GM21786 (cell line): Measurements from ENCODE around the gene MTG1.

Source experiments
- ATAC-seq: cut with Tn5 transposase; IDR thresholded peaks from one replicate; pipeline ENCODE4 v1.9.1; 2021; ENCODE audit not compliant: unreplicated experiment

Gene MTG1

GRCh38 chr10:133394064-133394663, at the start of gene MTG1:
TSS of gene MTG1 (plus strand) at chr10:133394157. CDS start at chr10:133394221, 64 bp downstream.
- ATAC-seq: peak; percentile 56

GRCh38 chr10:133344236-133344635, 49.7 kb upstream of the MTG1 start:
- no peak for ATAC-seq

GRCh38 chr10:133346413-133346812, 47.5 kb upstream of the MTG1 start:
- ATAC-seq: no peak

GRCh38 chr10:133347710-133348517, 46.0 kb upstream of the MTG1 start:
- ATAC-seq: no peak

- no peak for ATAC-seq
Observed at GRCh38 chr10:133349160-133349568, 44.8 kb upstream of the MTG1 start.

GRCh38 chr10:133349577-133350011, 44.4 kb upstream of the MTG1 start:
- ATAC-seq: no peak

GRCh38 chr10:133350283-133350949, 43.5 kb upstream of the MTG1 start:
- ATAC-seq: no peak

GRCh38 chr10:133350950-133351329, 43.0 kb upstream of the MTG1 start:
- no peak for ATAC-seq

GRCh38 chr10:133351408-133352318, 42.3 kb upstream of the MTG1 start:
- no peak for ATAC-seq

GRCh38 chr10:133353202-133353959, 40.6 kb upstream of the MTG1 start:
- ATAC-seq: no peak

GRCh38 chr10:133353988-133354605, 39.9 kb upstream of the MTG1 start:
- no peak for ATAC-seq

GRCh38 chr10:133354672-133355240, 39.2 kb upstream of the MTG1 start:
- ATAC-seq: no peak

GRCh38 chr10:133355266-133355665, 38.7 kb upstream of the MTG1 start:
- no peak for ATAC-seq

GRCh38 chr10:133355991-133356390, 38.0 kb upstream of the MTG1 start:
- no peak for ATAC-seq

GRCh38 chr10:133356549-133357284, 37.2 kb upstream of the MTG1 start:
- ATAC-seq: no peak

- peak; percentile 67 for ATAC-seq
Observed at GRCh38 chr10:133357285-133358161, 36.4 kb upstream of the MTG1 start, which contains the start of gene FUOM. TSS of gene FUOM (minus strand) at chr10:133358019. CDS start at chr10:133358007, 12 bp downstream.

- ATAC-seq: no peak
Observed at GRCh38 chr10:133358162-133358924, 35.6 kb upstream of the MTG1 start.
